Fibroblast of lung (primary cell): ENCODE results near the gene EML1. TPM values are rescaled to one million over a fixed set of nuclear protein-coding genes. Genes with fewer than 3 reads are reported as not detected.

Experiments
- DNase-seq, 2 donors: peaks; one replicate each; pipeline versions ENCODE4 v3.0.0 to v3.0.0-alpha.2; 2010; ENCODE audit warnings: low read depth in 2 of 2
- H2AFZ ChIP-seq: 2 replicates; pipeline ENCODE4 v1.5.1; 2012; ENCODE audit warnings: low read length, control low read depth, inconsistent platforms
- H3K27ac ChIP-seq: 2 replicates; pipeline ENCODE4 v1.5.1; 2011; ENCODE audit warnings: low read length, control low read depth; ENCODE audit not compliant: insufficient read depth
- H3K27me3 ChIP-seq: 2 replicates; pipeline ENCODE4 v1.5.1; 2011; ENCODE audit warnings: mild to moderate bottlenecking, low read length; ENCODE audit not compliant: control insufficient read depth, insufficient read depth
- H3K36me3 ChIP-seq: 2 replicates; pipeline ENCODE4 v1.5.1; 2011; ENCODE audit warnings: low read length; ENCODE audit not compliant: control insufficient read depth, insufficient read depth
- H3K4me1 ChIP-seq: 2 replicates; pipeline ENCODE4 v1.5.1; 2011; ENCODE audit warnings: low read length; ENCODE audit not compliant: control insufficient read depth, insufficient read depth; ENCODE audit errors: extremely low read depth
- H3K4me2 ChIP-seq: 2 replicates; pipeline ENCODE4 v1.5.1; 2011; ENCODE audit warnings: low read length, control low read depth; ENCODE audit not compliant: insufficient read depth; ENCODE audit errors: extremely low read depth
- H3K4me3 ChIP-seq, 4 experiments: fragments of 200-600 bp in 1 of 4; sonication (generic) in 1 of 4; replicated peaks in 1 of 4; 2 replicates each; pipeline ENCODE4 v1.5.1; 2011 to 2016; ENCODE audit warnings: low read length in 4 of 4, low read depth in 3 of 4, mild to moderate bottlenecking in 3 of 4, control low read depth in 2 of 4, inconsistent platforms in 1 of 4, mixed read lengths in 1 of 4; ENCODE audit not compliant: insufficient read depth in 1 of 4; ENCODE audit errors: control extremely low read depth in 1 of 4
- H3K79me2 ChIP-seq: 2 replicates; pipeline ENCODE4 v1.5.1; 2012; ENCODE audit warnings: mild to moderate bottlenecking, low read length, inconsistent platforms; ENCODE audit not compliant: control insufficient read depth, insufficient read depth
- H3K9ac ChIP-seq: 2 replicates; pipeline ENCODE4 v1.5.1; 2011; ENCODE audit warnings: mild to moderate bottlenecking, low read length, control low read depth; ENCODE audit not compliant: insufficient read depth
- H3K9me3 ChIP-seq: 2 replicates; pipeline ENCODE4 v1.5.1; 2012; ENCODE audit warnings: low read depth, low read length; ENCODE audit not compliant: control insufficient read depth, insufficient read depth
- H4K20me1 ChIP-seq: 2 replicates; pipeline ENCODE4 v1.5.1; 2011; ENCODE audit warnings: low read length; ENCODE audit not compliant: control insufficient read depth, insufficient read depth; ENCODE audit errors: extremely low read depth
- EZH2 ChIP-seq: IDR thresholded peaks from 2 replicates; pipeline ENCODE4 v1.5.1; 2012; ENCODE audit warnings: low read length, control low read depth, mild to moderate bottlenecking; ENCODE audit errors: missing control alignments
- polyA plus RNA-seq, 2 donors: library from polyadenylated mRNA; depleted of rRNA in 1 of 2; stranded (reverse) in 1 of 2; unstranded in 1 of 2; fragments of >200 nt; gene quantifications; 2 replicates each; pipeline ENCODE4 v1.2.1, GENCODE V29; 2011 to 2012; ENCODE audit warnings: missing spikeins in 1 of 2
- total RNA-seq: library from RNA; depleted of rRNA; stranded (reverse); fragments of >200 nt; gene quantifications from 2 replicates; pipeline ENCODE4 v1.2.1, GENCODE V29; 2014
- TF ChIP-seq, protein P1 (sequence below), 2 donors: IDR thresholded peaks in 1 of 2; conservative IDR thresholded peaks in 1 of 2; 1 replicate in 1 of 2; 2 replicates in 1 of 2; pipeline ENCODE4 v1.5.1; 2011 to 2012; ENCODE audit warnings: low read length in 2 of 2, control low read depth in 1 of 2, inconsistent platforms in 1 of 2, low read depth in 1 of 2, mild to moderate bottlenecking in 1 of 2

Gene EML1
- total and polyA plus RNA-seq, 2 donors (not counting 1 experiment from before 2014, with no cell fraction given): 22.4 to 74.5 TPM

- no peaks in the 10 kb centered on the region for H3K27me3 ChIP-seq
- TF ChIP-seq, protein P1, sequence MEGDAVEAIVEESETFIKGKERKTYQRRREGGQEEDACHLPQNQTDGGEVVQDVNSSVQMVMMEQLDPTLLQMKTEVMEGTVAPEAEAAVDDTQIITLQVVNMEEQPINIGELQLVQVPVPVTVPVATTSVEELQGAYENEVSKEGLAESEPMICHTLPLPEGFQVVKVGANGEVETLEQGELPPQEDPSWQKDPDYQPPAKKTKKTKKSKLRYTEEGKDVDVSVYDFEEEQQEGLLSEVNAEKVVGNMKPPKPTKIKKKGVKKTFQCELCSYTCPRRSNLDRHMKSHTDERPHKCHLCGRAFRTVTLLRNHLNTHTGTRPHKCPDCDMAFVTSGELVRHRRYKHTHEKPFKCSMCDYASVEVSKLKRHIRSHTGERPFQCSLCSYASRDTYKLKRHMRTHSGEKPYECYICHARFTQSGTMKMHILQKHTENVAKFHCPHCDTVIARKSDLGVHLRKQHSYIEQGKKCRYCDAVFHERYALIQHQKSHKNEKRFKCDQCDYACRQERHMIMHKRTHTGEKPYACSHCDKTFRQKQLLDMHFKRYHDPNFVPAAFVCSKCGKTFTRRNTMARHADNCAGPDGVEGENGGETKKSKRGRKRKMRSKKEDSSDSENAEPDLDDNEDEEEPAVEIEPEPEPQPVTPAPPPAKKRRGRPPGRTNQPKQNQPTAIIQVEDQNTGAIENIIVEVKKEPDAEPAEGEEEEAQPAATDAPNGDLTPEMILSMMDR (conservative IDR thresholded peaks at IDR 0.05 in 1 of 2, IDR thresholded peaks at IDR 0.05 in 1 of 2; ENCODE audit: low read depth in 1 of 2, low read length in 2 of 2): no peak
- no peak for TF ChIP-seq EZH2
- no peaks in the 10 kb centered on the region for H4K20me1 ChIP-seq
- no peak for DNase-seq
- no peak overlapping the region for H3K27ac ChIP-seq
- no peaks in the 10 kb centered on the region for H3K79me2 ChIP-seq
- H3K9me3 ChIP-seq: no peaks in the 10 kb centered on the region
- H3K36me3 ChIP-seq: no peaks in the 10 kb centered on the region
- no peak overlapping the region for H2AFZ ChIP-seq
- H3K4me1 ChIP-seq: no peaks in the 10 kb centered on the region
- no peak overlapping the region for H3K4me2 ChIP-seq
- H3K9ac ChIP-seq: no peak overlapping the region
- H3K4me3 ChIP-seq: no peak overlapping the region
Measured at GRCh38 chr14:99891266-99891665, 98.1 kb downstream of the EML1 start.

DNA sequence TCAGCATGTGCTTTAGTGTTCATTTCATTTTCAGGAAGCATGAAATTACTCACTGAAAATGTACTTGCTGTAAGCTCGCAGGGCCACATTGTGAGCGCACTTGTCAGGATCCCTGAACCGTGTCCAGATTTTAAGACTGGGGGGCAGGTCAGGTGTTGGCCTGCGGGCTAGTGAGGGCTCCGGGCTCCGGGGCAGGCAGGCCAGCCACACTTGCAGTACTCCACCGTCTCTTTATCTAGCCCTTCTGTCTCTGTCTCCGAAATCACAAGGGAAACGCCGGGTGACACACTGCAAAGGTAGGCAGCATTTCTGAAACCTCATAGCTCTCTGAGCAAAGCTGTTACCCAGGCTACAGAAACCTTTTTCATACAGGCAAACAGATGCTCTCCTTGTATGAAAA is 98.7 kb downstream of the EML1 start:
- TF ChIP-seq, protein P1 (conservative IDR thresholded peaks at IDR 0.05 in 1 of 2, IDR thresholded peaks at IDR 0.05 in 1 of 2; ENCODE audit: low read depth in 1 of 2, low read length in 2 of 2): no peak
- no peak for TF ChIP-seq EZH2
- H3K27me3 ChIP-seq: no peaks in the 10 kb centered on the region
- no peaks in the 10 kb centered on the region for H3K9me3 ChIP-seq
- H3K79me2 ChIP-seq: no peaks in the 10 kb centered on the region
- H2AFZ ChIP-seq: no peak overlapping the region
- peak in 1 of 2 donors; percentile 64 for DNase-seq
- H3K27ac ChIP-seq: no peak overlapping the region
- H3K4me1 ChIP-seq: no peaks in the 10 kb centered on the region
- no peak overlapping the region for H3K9ac ChIP-seq
- H3K4me2 ChIP-seq: no peak overlapping the region
- H3K36me3 ChIP-seq: no peaks in the 10 kb centered on the region
- no peaks in the 10 kb centered on the region for H4K20me1 ChIP-seq
- H3K4me3 ChIP-seq: no peak overlapping the region

- DNase-seq: peak in 1 of 2 donors; percentile 68
- H2AFZ ChIP-seq: no peak overlapping the region
- H3K27ac ChIP-seq: no peak overlapping the region
Measured at GRCh38 chr14:99892406-99892805, 99.2 kb downstream of the EML1 start.

More at GRCh38 chr14:99892406-99892805, 99.2 kb downstream of the EML1 start:
- no peaks in the 10 kb centered on the region for H3K4me1 ChIP-seq
- H3K36me3 ChIP-seq: no peaks in the 10 kb centered on the region
- TF ChIP-seq, protein P1 (conservative IDR thresholded peaks at IDR 0.05 in 1 of 2, IDR thresholded peaks at IDR 0.05 in 1 of 2; ENCODE audit: low read depth in 1 of 2, low read length in 2 of 2): no peak
- no peak for TF ChIP-seq EZH2
- no peak overlapping the region for H3K9ac ChIP-seq
- H3K79me2 ChIP-seq: no peaks in the 10 kb centered on the region
- H3K4me3 ChIP-seq: no peak overlapping the region
- no peaks in the 10 kb centered on the region for H3K9me3 ChIP-seq
- no peaks in the 10 kb centered on the region for H3K27me3 ChIP-seq
- no peak overlapping the region for H3K4me2 ChIP-seq
- H4K20me1 ChIP-seq: no peaks in the 10 kb centered on the region
